Trophoblast cell (in vitro differentiated cells and primary cell): Measurements from ENCODE around the gene TTLL10.
A peak's percentile ranks its signal among the peaks of the same experiment; 100 is the strongest.

Experiments
- DNase-seq, 2 donors: peaks; one replicate each; pipeline ENCODE4 v3.0.0-alpha.2; 2016
- H2AFZ ChIP-seq: 2 replicates; pipeline ENCODE4 v1.6.1; 2013; ENCODE audit warnings: low read length, moderate library complexity, mild to moderate bottlenecking; ENCODE audit not compliant: insufficient read depth, poor library complexity
- H2AK5ac ChIP-seq: 2 replicates; pipeline ENCODE4 v1.6.1; 2013; ENCODE audit warnings: mild to moderate bottlenecking, low read length
- H2BK120ac ChIP-seq: 2 replicates; pipeline ENCODE4 v1.6.1; 2013; ENCODE audit warnings: low read length, mild to moderate bottlenecking, moderate library complexity; ENCODE audit not compliant: insufficient read depth, poor library complexity
- H2BK12ac ChIP-seq: 2 replicates; pipeline ENCODE4 v1.6.1; 2013; ENCODE audit warnings: mild to moderate bottlenecking, low read length, moderate library complexity
- H2BK5ac ChIP-seq: 2 replicates; pipeline ENCODE4 v1.6.1; 2013; ENCODE audit warnings: low read length, low read depth, moderate library complexity, mild to moderate bottlenecking; ENCODE audit not compliant: poor library complexity
- H3K14ac ChIP-seq: 2 replicates; pipeline ENCODE4 v1.6.1; 2013; ENCODE audit warnings: mild to moderate bottlenecking, low read length
- H3K18ac ChIP-seq: 2 replicates; pipeline ENCODE4 v1.6.1; 2013; ENCODE audit warnings: mild to moderate bottlenecking, low read length
- H3K23ac ChIP-seq: 2 replicates; pipeline ENCODE4 v1.6.1; 2013; ENCODE audit warnings: low read length
- H3K27ac ChIP-seq: 2 replicates; pipeline ENCODE4 v1.5.1; 2013; ENCODE audit warnings: low read depth, mild to moderate bottlenecking, inconsistent platforms, low read length, moderate library complexity
- H3K27me3 ChIP-seq: 2 replicates; pipeline ENCODE4 v1.6.1; 2013; ENCODE audit warnings: inconsistent platforms, mild to moderate bottlenecking, low read length, moderate library complexity; ENCODE audit not compliant: insufficient read depth
- H3K36me3 ChIP-seq, 2 experiments: 1 replicate in 1 of 2; 2 replicates in 1 of 2; pipeline ENCODE4 v1.6.1; 2013; ENCODE audit warnings: low read length in 2 of 2, mild to moderate bottlenecking in 2 of 2, moderate library complexity in 1 of 2; ENCODE audit not compliant: insufficient read depth in 2 of 2, control insufficient read depth in 1 of 2
- H3K4ac ChIP-seq: 2 replicates; pipeline ENCODE4 v1.6.1; 2013; ENCODE audit warnings: low read depth, mild to moderate bottlenecking, low read length, moderate library complexity
- H3K4me1 ChIP-seq, 2 experiments: 1 replicate in 1 of 2; 2 replicates in 1 of 2; pipeline ENCODE4 v1.6.1; 2013; ENCODE audit warnings: low read length in 2 of 2, mild to moderate bottlenecking in 2 of 2, moderate library complexity in 1 of 2; ENCODE audit not compliant: insufficient read depth in 2 of 2, control insufficient read depth in 1 of 2
- H3K4me2 ChIP-seq: 2 replicates; pipeline ENCODE4 v1.6.1; 2013; ENCODE audit warnings: inconsistent platforms, mild to moderate bottlenecking, low read length, moderate library complexity
- H3K4me3 ChIP-seq: 2 replicates; pipeline ENCODE4 v1.5.1; 2013; ENCODE audit warnings: mild to moderate bottlenecking, low read depth, low read length, inconsistent platforms
- H3K79me1 ChIP-seq: one replicate; pipeline ENCODE4 v1.6.1; 2013; ENCODE audit warnings: low read length
- H3K79me2 ChIP-seq: 2 replicates; pipeline ENCODE4 v1.6.1; 2013; ENCODE audit warnings: low read length, mild to moderate bottlenecking; ENCODE audit not compliant: control insufficient read depth, insufficient read depth, poor library complexity
- H3K9ac ChIP-seq: 2 replicates; pipeline ENCODE4 v1.6.1; 2013; ENCODE audit warnings: mild to moderate bottlenecking, low read length
- H3K9me3 ChIP-seq: 2 replicates; pipeline ENCODE4 v1.6.1; 2013; ENCODE audit warnings: low read depth, mild to moderate bottlenecking, control low read depth, inconsistent platforms, low read length; ENCODE audit not compliant: insufficient read depth
- H4K12ac ChIP-seq: 2 replicates; pipeline ENCODE4 v1.6.1; 2013; ENCODE audit warnings: low read depth, mild to moderate bottlenecking, low read length, moderate library complexity
- H4K8ac ChIP-seq: 2 replicates; pipeline ENCODE4 v1.6.1; 2013; ENCODE audit warnings: low read depth, mild to moderate bottlenecking, low read length, moderate library complexity
- H4K91ac ChIP-seq: one replicate; pipeline ENCODE4 v1.6.1; 2013; ENCODE audit warnings: low read depth, mild to moderate bottlenecking, low read length, moderate library complexity
- WGBS: extraction: QIAGEN DNeasy Blood & Tissue Kit; methylation state at CpG from one replicate; pipeline ENCODE4 v1.1.7; 2013; ENCODE audit warnings: missing lambda C conversion rate; ENCODE audit not compliant: insufficient read length, insufficient coverage; ENCODE audit errors: extremely low coverage; 5-methylcytosine and 5-hydroxymethylcytosine counted together

TTLL10 gene

GRCh38 chr1:1132042-1132950, 41.4 kb upstream of the TTLL10 start:
- Histone ChIP-seq H3K36me3 (no peaks in the 10 kb centered on the region), H3K4me2 (peak overlapping the region; percentile 14), H2AFZ (no peak overlapping the region), H2BK5ac (no peak overlapping the region), H3K9ac (no peak overlapping the region), H2BK120ac (no peak overlapping the region), H4K12ac (no peak overlapping the region), H2AK5ac (peak overlapping the region; percentile 34), H3K27ac (no peak overlapping the region), H3K18ac (no peak overlapping the region), H3K9me3 (peaks cover 15% of the 10 kb centered on the region), H3K4me1 (peaks cover 9 to 10% of the 10 kb centered on the region in 2 experiments), H3K4ac (no peak overlapping the region), H3K79me2 (peaks cover 1% of the 10 kb centered on the region), H3K27me3 (peaks cover 13% of the 10 kb centered on the region), H2BK12ac (peak overlapping the region; percentile 7), H3K79me1 (peaks cover 2% of the 10 kb centered on the region), H4K8ac (peak overlapping the region; percentile 7), H3K4me3 (no peak overlapping the region), H3K14ac (peak overlapping the region; percentile 30), H4K91ac (peak overlapping the region; percentile 42), H3K23ac (no peak overlapping the region)
- no CpG with 5 or more reads among the region's 48 CpGs for WGBS
- DNase-seq, result peak; percentile 89 to 94

GRCh38 chr1:1132956-1133750, 40.5 kb upstream of the TTLL10 start:
- Histone ChIP-seq H2BK5ac (no peak overlapping the region), H2BK12ac (no peak overlapping the region), H2AK5ac (no peak overlapping the region), H3K27ac (no peak overlapping the region), H3K4me1 (peaks cover 9 to 10% of the 10 kb centered on the region in 2 experiments), H3K23ac (no peak overlapping the region), H4K8ac (no peak overlapping the region), H3K79me2 (peaks cover 1% of the 10 kb centered on the region), H2AFZ (no peak overlapping the region), H3K18ac (no peak overlapping the region), H3K4me3 (no peak overlapping the region), H3K4me2 (peak overlapping the region; percentile 14), H3K79me1 (peaks cover 2% of the 10 kb centered on the region), H3K36me3 (no peaks in the 10 kb centered on the region), H4K12ac (no peak overlapping the region), H3K9me3 (peaks cover 15% of the 10 kb centered on the region), H3K4ac (no peak overlapping the region), H3K9ac (no peak overlapping the region), H3K27me3 (peaks cover 14% of the 10 kb centered on the region), H3K14ac (peak overlapping the region; percentile 30), H2BK120ac (no peak overlapping the region), H4K91ac (no peak overlapping the region)
- WGBS, result no CpG with 5 or more reads among the region's 32 CpGs
- no peak for DNase-seq

- no peak overlapping the region for H3K23ac ChIP-seq
- H3K4ac ChIP-seq, result no peak overlapping the region
- H4K91ac ChIP-seq, result no peak overlapping the region
- H4K12ac ChIP-seq, result no peak overlapping the region
- no peak overlapping the region for H2AFZ ChIP-seq
- peaks cover 1% of the 10 kb centered on the region for H3K79me2 ChIP-seq
- H2BK5ac ChIP-seq, result no peak overlapping the region
- peaks cover 14% of the 10 kb centered on the region for H3K9me3 ChIP-seq
- H2BK120ac ChIP-seq, result no peak overlapping the region
- no peak overlapping the region for H3K4me2 ChIP-seq
- H3K4me3 ChIP-seq, result peak overlapping the region; percentile 5
- H3K27me3 ChIP-seq, result peaks cover 17% of the 10 kb centered on the region
- H2BK12ac ChIP-seq, result no peak overlapping the region
- no peak overlapping the region for H2AK5ac ChIP-seq
- no peak overlapping the region for H3K14ac ChIP-seq
- DNase-seq, result no peak
- no peak overlapping the region for H3K27ac ChIP-seq
- no peak overlapping the region for H4K8ac ChIP-seq
- no peak overlapping the region for H3K9ac ChIP-seq
- no peaks in the 10 kb centered on the region for H3K36me3 ChIP-seq
- peaks cover 2% of the 10 kb centered on the region for H3K79me1 ChIP-seq
- H3K4me1 ChIP-seq, result peaks cover 9 to 10% of the 10 kb centered on the region in 2 experiments
- no peak overlapping the region for H3K18ac ChIP-seq
- no CpG with 5 or more reads among the region's 28 CpGs for WGBS
Measured at GRCh38 chr1:1134300-1134970, 39.2 kb upstream of the TTLL10 start.
